ENCODE results near the gene HSFX3. TPM values are rescaled to one million over a fixed set of nuclear protein-coding genes. Genes with fewer than 3 reads are reported as not detected.

Gene HSFX3
- total RNA-seq, 1 experiment from 2014 or later = 0.96 TPM

DNA sequence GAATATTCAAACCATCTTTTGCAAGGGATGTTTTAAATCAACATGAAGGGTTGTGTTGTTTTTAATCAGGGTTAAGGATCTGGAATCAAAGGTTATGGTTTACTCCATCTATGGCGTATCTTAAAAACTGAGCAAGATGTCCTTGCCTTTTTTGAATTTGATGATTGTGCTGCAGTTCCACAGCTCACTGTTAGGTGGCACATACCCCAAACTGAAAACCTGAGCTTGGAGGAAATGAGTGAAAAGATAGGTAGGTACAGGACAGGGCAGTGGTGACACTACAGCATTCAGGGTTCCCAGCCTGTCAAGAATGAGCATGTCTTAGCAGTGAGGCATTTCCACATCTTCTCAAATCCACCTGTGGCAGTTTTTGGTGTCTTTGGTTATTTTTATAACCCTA lies 22.0 kb downstream of the HSFX3 start:
- no peak overlapping the region for H3K4me2 ChIP-seq (ENCODE audit: low read length)
- no peaks in the 10 kb centered on the region for H3K36me3 ChIP-seq (ENCODE audit: control insufficient read depth in 1 of 2, insufficient read depth in 2 of 2, low read length in 2 of 2)
- intact Hi-C loops (cut with micrococcal nuclease) = no loop called here
- no peaks in the 10 kb centered on the region for H3K4me1 ChIP-seq (ENCODE audit: control insufficient read depth in 1 of 2, insufficient read depth in 2 of 2, low read length in 2 of 2)
- TF ChIP-seq JUND (IDR thresholded peaks at IDR 0.05) (no peak), SIN3A (IDR thresholded peaks at IDR 0.05; ENCODE audit: low read depth) (no peak), ZFX (IDR thresholded peaks at IDR 0.05) (no peak), SRF (IDR thresholded peaks at IDR 0.05; ENCODE audit: low read depth) (no peak), EGR1 (IDR thresholded peaks at IDR 0.05; ENCODE audit: low read depth) (no peak), RAD21 (IDR thresholded peaks at IDR 0.05; ENCODE audit: low read depth) (no peak), EZH2 (IDR thresholded peaks at IDR 0.05) (no peak), ELF1 (IDR thresholded peaks at IDR 0.05; ENCODE audit: borderline replicate concordance, low read depth) (no peak), EZH2phosphoT487 (IDR thresholded peaks at IDR 0.05; ENCODE audit: borderline replicate concordance) (no peak), CBX3 (IDR thresholded peaks at IDR 0.05; ENCODE audit: low read depth) (no peak), POLR2AphosphoS5 (IDR thresholded peaks at IDR 0.05; ENCODE audit: low read depth, low read length) (no peak), FOSL1 (IDR thresholded peaks at IDR 0.05; ENCODE audit: low read depth) (no peak), SP1 (IDR thresholded peaks at IDR 0.05; ENCODE audit: low read depth) (no peak), YY1 (IDR thresholded peaks at IDR 0.05; ENCODE audit: extremely low read depth, insufficient replicate concordance, low read depth, low read length) (no peak), ZNF274 (IDR thresholded peaks at IDR 0.05; ENCODE audit: low read depth, low read length) (no peak)
- TF ChIP-seq, protein P1, sequence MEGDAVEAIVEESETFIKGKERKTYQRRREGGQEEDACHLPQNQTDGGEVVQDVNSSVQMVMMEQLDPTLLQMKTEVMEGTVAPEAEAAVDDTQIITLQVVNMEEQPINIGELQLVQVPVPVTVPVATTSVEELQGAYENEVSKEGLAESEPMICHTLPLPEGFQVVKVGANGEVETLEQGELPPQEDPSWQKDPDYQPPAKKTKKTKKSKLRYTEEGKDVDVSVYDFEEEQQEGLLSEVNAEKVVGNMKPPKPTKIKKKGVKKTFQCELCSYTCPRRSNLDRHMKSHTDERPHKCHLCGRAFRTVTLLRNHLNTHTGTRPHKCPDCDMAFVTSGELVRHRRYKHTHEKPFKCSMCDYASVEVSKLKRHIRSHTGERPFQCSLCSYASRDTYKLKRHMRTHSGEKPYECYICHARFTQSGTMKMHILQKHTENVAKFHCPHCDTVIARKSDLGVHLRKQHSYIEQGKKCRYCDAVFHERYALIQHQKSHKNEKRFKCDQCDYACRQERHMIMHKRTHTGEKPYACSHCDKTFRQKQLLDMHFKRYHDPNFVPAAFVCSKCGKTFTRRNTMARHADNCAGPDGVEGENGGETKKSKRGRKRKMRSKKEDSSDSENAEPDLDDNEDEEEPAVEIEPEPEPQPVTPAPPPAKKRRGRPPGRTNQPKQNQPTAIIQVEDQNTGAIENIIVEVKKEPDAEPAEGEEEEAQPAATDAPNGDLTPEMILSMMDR (IDR thresholded peaks at IDR 0.05 in 2 of 3, conservative IDR thresholded peaks at IDR 0.05 in 1 of 3; ENCODE audit: borderline replicate concordance in 1 of 3, insufficient read depth in 1 of 3, low read depth in 2 of 3, low read length in 2 of 3) = no peak
- TF ChIP-seq, protein P2, sequence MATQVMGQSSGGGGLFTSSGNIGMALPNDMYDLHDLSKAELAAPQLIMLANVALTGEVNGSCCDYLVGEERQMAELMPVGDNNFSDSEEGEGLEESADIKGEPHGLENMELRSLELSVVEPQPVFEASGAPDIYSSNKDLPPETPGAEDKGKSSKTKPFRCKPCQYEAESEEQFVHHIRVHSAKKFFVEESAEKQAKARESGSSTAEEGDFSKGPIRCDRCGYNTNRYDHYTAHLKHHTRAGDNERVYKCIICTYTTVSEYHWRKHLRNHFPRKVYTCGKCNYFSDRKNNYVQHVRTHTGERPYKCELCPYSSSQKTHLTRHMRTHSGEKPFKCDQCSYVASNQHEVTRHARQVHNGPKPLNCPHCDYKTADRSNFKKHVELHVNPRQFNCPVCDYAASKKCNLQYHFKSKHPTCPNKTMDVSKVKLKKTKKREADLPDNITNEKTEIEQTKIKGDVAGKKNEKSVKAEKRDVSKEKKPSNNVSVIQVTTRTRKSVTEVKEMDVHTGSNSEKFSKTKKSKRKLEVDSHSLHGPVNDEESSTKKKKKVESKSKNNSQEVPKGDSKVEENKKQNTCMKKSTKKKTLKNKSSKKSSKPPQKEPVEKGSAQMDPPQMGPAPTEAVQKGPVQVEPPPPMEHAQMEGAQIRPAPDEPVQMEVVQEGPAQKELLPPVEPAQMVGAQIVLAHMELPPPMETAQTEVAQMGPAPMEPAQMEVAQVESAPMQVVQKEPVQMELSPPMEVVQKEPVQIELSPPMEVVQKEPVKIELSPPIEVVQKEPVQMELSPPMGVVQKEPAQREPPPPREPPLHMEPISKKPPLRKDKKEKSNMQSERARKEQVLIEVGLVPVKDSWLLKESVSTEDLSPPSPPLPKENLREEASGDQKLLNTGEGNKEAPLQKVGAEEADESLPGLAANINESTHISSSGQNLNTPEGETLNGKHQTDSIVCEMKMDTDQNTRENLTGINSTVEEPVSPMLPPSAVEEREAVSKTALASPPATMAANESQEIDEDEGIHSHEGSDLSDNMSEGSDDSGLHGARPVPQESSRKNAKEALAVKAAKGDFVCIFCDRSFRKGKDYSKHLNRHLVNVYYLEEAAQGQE (IDR thresholded peaks at IDR 0.05; ENCODE audit: low read depth) = no peak
- TF ChIP-seq, protein P3, sequence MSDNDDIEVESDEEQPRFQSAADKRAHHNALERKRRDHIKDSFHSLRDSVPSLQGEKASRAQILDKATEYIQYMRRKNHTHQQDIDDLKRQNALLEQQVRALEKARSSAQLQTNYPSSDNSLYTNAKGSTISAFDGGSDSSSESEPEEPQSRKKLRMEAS (IDR thresholded peaks at IDR 0.05) = no peak
- TF ChIP-seq, protein P4, sequence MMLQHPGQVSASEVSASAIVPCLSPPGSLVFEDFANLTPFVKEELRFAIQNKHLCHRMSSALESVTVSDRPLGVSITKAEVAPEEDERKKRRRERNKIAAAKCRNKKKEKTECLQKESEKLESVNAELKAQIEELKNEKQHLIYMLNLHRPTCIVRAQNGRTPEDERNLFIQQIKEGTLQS (IDR thresholded peaks at IDR 0.05) = no peak
- ChIA-PET RAD21 (ENCODE audit: low non-redundant PET in 1 of 2, low total read pairs in 2 of 2, uncharacterized antibody in 2 of 2, unreplicated experiment in 2 of 2) (no interaction called here), POLR2A (no interaction called here), CTCF (no interaction called here)
- BruUV-seq (replicated peaks) = no TSS peak
- H3K4me3 ChIP-seq (replicated peaks in 1 of 2; ENCODE audit: low read depth in 1 of 2, low read length in 2 of 2) = no peak overlapping the region
- H3K9me3 ChIP-seq (ENCODE audit: control insufficient read depth in 1 of 2, insufficient read depth in 1 of 2, low read depth in 1 of 2, low read length in 2 of 2) = no peaks in the 10 kb centered on the region
- H2AFZ ChIP-seq (ENCODE audit: low read depth, low read length, poor library complexity, severe bottlenecking) = no peak overlapping the region
- no peaks in the 10 kb centered on the region for H4K20me1 ChIP-seq (ENCODE audit: insufficient read depth)
- ATAC-seq (no peak), DNase-seq (ENCODE audit: low read depth, low spot score) (no peak)
- no peaks in the 10 kb centered on the region for H3K27me3 ChIP-seq (ENCODE audit: insufficient read depth, low read length)
- H3K9ac ChIP-seq (ENCODE audit: low read length) = no peak overlapping the region
- H3K9me2 ChIP-seq (ENCODE audit: insufficient read depth) = no peaks in the 10 kb centered on the region
- H3K27ac ChIP-seq (ENCODE audit: low read depth, low read length) = no peak overlapping the region
- H3K79me2 ChIP-seq (ENCODE audit: insufficient read depth, low read length) = no peaks in the 10 kb centered on the region

Data from HCT116 (cell line).